Endothelial cell of hepatic sinusoid (primary cell): ENCODE results near the gene ANP32E.
"Not testable (repeated sequence)": the region's sequence is repeated elsewhere in the genome, so short reads cannot be mapped to it uniquely, and the experiment has no call there.

ENCODE experiments used
- in situ Hi-C: cut with HindIII; loops from 2 replicates; pipeline ENCODE4 v1.10.0; 2017; ENCODE audit warnings: low sequenced_read_pairs

The ANP32E gene

DNA sequence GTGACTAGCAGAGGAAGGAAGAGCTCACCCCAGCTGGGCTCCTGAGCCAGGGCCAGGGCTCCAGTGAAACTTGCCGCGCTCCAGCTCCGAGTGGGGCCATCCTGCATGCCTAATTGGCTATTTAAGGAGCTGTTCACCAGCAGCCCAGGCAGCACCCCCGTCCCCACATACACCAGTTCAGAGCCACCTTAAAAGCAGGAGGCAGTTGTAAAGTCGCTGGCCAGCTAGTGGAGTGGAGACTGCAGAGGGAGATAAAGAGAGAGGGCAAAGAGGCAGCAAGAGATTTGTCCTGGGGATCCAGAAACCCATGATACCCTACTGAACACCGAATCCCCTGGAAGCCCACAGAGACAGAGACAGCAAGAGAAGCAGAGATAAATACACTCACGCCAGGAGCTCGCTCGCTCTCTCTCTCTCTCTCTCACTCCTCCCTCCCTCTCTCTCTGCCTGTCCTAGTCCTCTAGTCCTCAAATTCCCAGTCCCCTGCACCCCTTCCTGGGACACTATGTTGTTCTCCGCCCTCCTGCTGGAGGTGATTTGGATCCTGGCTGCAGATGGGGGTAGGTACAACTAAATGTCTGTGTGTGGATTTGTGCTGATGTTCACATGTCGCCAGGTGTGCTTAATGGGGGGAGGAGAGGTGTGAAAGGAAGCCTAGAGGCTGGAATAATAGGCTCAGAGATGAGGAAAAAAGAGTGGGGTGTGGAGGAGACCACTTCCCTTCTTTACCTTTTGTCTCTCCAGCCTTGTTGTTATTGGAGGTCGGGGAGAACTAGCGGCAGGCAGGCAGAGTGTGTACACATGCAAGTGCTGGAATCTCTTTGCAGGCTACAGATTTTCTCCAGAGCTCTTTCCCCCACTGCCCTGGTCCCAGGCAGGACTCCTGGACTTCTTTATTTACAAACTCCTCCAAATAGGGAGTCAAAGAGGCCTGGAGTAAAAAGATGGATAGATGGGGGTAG is 22.0 kb upstream of the ANP32E start, which contains the start of gene CA14:
Gene CA14, plus strand, starts transcription at position 151 of the 962 bp plus-strand sequence. Its CDS starts 355 bp downstream, at position 506.
- in situ Hi-C loops: no loop called here

- in situ Hi-C loops: no loop called here
Observed at GRCh38 chr1:150256554-150257341, 20.8 kb upstream of the ANP32E start.

DNA sequence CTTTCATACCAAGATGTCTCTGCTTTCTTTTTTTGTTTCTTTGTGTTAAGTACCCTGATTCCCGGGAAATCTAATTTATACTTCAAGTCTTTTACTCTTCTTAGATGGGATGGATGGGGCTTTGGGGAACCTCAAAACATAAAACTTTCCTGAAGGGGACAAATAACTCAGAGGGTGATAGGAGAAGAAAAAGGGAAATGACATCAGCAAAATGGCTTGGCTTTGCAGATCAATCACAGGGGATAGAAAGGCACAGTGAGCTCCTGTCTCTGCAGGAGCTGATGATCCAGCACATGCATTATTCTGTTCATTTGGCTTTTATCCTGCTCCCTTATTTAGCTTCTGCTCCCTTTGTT is 20.3 kb upstream of the ANP32E start:
- in situ Hi-C loops: no loop called here

DNA sequence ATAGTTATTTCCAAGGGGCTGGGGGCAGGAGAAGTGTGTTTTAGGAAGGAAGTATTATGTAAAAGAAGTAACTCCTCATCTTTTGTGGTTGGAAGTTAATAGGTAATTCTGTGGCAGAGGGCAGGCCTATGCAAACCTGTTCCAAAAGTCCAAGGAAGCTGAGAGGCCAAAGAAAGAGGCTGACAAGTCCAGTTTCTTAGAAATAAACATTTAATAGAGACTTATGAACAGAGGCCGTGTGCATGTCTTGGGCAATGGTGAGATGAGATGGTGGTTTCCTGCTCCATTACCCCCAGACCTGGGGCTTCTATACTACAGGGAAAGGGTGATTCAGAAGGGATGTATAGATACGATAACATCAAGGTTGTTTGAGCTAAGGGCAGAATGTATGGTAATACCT is 14.0 kb upstream of the ANP32E start:
- in situ Hi-C loops: no loop called here

- in situ Hi-C loops: no loop called here
Observed at GRCh38 chr1:150243003-150243402, 7.1 kb upstream of the ANP32E start.

DNA sequence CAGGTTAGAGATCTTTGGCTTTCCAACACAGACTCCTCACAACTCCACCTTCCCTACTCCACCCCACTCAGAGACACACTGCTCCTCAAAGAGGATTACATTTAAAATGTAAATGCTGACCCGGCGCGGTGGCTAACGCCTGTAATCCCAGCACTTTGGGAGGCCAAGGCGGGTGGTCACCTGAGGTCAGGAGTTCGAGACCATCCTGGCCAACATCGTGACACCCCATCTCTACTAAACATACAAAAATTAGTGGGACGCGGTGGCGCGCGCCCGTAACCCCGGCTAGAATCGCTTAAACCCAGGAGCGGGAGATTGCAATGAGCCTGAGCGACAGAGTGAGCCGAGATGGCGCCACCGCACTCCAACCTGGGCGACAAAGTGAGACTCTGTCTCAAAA is 1.8 kb upstream of the ANP32E start:
- in situ Hi-C loops: no loop called here

- in situ Hi-C loops: not testable (repeated sequence)
Observed at GRCh38 chr1:150237176-150237575, 1.3 kb upstream of the ANP32E start.

- in situ Hi-C loops: no loop called here
Observed at GRCh38 chr1:150236614-150237100, 745 bp upstream of the ANP32E start.

- in situ Hi-C loops: no loop called here
Observed at GRCh38 chr1:150235294-150235851, 539 bp downstream of the ANP32E start.

GRCh38 chr1:150234566-150235293 is 1.2 kb downstream of the ANP32E start:
- in situ Hi-C loops: no loop called here

DNA sequence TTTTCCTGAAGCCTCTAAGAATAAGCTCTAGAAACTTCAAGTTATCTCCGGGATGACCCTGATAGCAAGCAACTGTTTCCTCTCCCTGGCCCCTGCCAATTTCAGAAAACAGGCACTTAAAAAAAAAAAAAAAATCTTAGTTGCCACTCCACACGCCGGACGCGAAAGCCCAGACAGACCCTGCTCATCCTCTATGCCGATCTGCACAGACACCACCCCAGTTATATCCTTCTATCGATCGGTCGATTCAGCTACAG is 1.7 kb downstream of the ANP32E start:
- in situ Hi-C loops: no loop called here

GRCh38 chr1:150233359-150234308 is 2.3 kb downstream of the ANP32E start:
- in situ Hi-C loops: no loop called here

- in situ Hi-C loops: not testable (repeated sequence)
Observed at GRCh38 chr1:150232921-150233320, 3.0 kb downstream of the ANP32E start.

- in situ Hi-C loops: not testable (repeated sequence)
Observed at GRCh38 chr1:150228246-150228645, 7.7 kb downstream of the ANP32E start.

- in situ Hi-C loops: no loop called here
Observed at GRCh38 chr1:150227228-150227627, 8.7 kb downstream of the ANP32E start.

DNA sequence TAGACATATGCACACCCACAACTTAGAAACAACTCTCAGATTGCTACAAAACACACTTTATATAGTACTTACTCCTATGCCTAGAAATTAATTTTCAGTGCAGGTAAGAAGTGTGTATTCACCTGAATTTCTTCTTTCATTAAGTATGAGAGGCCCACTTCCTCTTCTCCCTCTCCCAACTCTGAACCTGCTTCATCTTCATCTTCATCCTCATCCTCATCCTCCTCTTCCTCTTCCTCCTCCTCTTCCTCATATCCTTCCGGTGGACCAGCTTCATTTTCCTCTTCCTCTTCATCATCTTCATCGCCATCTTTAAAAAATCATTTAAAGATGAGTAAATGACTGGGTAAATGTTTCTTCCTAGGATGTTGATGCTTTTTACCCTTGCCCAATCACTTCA is 9.4 kb downstream of the ANP32E start:
- in situ Hi-C loops: no loop called here

DNA sequence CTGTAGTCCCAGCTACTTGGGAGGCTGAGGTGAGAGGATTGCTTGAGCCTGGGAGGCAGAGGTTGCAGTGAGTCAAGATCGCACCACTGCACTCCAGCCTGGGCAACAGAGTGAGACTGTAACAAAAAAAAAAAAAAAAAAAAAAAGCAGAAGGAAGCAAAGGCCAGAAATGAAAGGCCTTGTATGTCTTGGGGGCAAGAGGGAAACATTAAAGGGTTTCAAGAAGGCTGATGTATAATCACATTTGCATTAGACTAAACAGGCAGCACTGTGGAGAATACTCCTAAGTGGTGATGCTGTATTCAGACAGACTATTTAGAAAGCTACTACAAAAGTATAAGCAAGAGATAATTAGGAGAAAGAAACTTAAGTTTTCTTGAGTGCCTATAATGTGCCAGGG is 10.4 kb downstream of the ANP32E start:
- in situ Hi-C loops: no loop called here

DNA sequence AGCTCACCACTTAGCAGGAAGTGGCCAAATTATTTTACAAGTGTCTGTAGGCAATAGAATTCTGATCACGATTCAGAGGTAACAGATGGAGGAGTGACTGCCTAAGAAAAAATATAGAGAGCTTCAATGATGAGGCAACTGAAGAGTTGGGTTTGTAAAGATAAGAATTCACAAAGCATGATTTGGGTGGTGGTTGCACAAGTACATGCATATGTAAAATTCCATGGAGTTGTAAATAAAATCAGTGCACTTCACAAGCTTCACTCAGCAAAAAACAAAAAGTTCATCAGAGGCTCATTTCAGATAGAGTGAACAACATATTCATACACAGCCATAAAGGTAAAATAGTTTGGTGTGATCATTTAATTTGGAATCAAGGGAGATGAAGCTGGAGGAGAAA is 10.9 kb downstream of the ANP32E start:
- in situ Hi-C loops: no loop called here

- in situ Hi-C loops: no loop called here
Observed at GRCh38 chr1:150221552-150221951, 14.4 kb downstream of the ANP32E start.

DNA sequence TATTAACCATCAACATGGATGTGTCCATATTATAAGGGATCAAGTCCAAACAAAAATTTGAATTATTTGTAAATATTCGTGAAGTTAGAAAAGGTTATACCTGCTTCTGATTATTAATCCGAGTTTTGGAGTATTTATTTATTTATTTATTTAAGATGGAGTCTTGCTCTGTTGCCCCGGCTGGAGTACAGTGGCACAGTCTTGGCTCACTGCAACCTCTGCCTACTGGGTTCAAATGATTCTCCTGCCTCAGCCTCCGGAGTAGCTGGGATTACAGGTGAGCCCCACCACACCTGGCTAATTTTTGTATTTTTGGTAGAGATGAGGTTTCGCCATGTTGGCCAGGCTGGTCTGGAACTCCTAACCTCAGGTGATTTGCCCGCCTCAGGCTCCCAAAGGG is 20.1 kb downstream of the ANP32E start:
- in situ Hi-C loops: not testable (repeated sequence)
